MM.1S (cell line): ENCODE data around the gene HTR1E.

Experiments
- EZH2 ChIP-seq: fragments of 300-600 bp; sonication (generic); optimal IDR thresholded peaks from 2 replicates; pipeline ENCODE3; 2017; ENCODE audit warnings: low read depth, mild to moderate bottlenecking, antibody characterized with exemption, low read length, mixed read lengths
- EZH2phosphoT487 ChIP-seq: fragments of 300-600 bp; sonication (generic); IDR thresholded peaks from 2 replicates; pipeline ENCODE4 v1.6.1; 2018; ENCODE audit warnings: antibody characterized with exemption, low read length
- TF ChIP-seq, protein P1 (sequence below): fragments of 300-600 bp; sonication (generic); IDR thresholded peaks from 2 replicates; pipeline ENCODE4 v1.5.1; 2016; ENCODE audit warnings: antibody characterized with exemption, low read length, mixed read lengths

DNA sequence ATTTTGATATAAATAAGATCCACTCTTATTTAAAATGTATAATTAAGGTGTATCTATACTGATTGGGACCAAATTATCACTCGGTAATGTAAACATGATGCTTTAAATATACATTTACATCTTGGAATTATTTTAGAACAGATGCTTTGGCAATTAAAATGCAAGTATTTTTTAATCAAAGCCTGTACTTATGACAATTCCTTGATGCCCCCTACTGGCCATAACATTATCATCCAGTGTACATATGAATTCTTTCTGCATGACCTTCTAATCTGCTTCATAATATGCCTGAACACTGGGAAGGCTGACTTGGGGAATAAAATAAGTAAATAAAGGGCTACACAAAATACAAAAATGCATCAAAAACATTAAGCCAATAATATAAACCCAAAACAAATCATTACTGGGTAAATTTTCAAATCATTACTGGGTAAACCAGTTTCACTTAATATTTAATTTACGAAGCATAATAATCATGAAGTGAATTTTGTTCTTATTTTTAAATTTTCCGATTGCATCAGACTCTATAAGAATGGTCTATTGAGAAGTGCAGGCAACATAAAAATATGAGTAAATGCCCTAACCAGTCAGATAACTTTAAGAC, 92.5 kb downstream of the HTR1E start:
- TF ChIP-seq, protein P1, sequence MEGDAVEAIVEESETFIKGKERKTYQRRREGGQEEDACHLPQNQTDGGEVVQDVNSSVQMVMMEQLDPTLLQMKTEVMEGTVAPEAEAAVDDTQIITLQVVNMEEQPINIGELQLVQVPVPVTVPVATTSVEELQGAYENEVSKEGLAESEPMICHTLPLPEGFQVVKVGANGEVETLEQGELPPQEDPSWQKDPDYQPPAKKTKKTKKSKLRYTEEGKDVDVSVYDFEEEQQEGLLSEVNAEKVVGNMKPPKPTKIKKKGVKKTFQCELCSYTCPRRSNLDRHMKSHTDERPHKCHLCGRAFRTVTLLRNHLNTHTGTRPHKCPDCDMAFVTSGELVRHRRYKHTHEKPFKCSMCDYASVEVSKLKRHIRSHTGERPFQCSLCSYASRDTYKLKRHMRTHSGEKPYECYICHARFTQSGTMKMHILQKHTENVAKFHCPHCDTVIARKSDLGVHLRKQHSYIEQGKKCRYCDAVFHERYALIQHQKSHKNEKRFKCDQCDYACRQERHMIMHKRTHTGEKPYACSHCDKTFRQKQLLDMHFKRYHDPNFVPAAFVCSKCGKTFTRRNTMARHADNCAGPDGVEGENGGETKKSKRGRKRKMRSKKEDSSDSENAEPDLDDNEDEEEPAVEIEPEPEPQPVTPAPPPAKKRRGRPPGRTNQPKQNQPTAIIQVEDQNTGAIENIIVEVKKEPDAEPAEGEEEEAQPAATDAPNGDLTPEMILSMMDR: peak; percentile 69
- no peak for TF ChIP-seq EZH2
- TF ChIP-seq EZH2phosphoT487: no peak
